Mucosa of rectum (tissue), 2 donors: ENCODE data around the gene AP4M1.
A peak's percentile ranks its signal among the peaks of the same experiment; 100 is the strongest.

Source experiments
- H3K27ac ChIP-seq, 2 donors: one replicate each; pipeline ENCODE4 v1.7.0; 2013; ENCODE audit warnings: inconsistent platforms in 2 of 2, low read depth in 2 of 2, low read length in 2 of 2
- H3K27me3 ChIP-seq, 2 donors: one replicate each; pipeline ENCODE4 v1.7.0; 2013; ENCODE audit warnings: low read length in 2 of 2; ENCODE audit not compliant: control insufficient read depth in 2 of 2, insufficient read depth in 2 of 2
- H3K36me3 ChIP-seq, 2 donors: one replicate each; pipeline ENCODE4 v1.7.0; 2013; ENCODE audit warnings: low read length in 2 of 2; ENCODE audit not compliant: control insufficient read depth in 2 of 2, insufficient read depth in 2 of 2
- H3K4me1 ChIP-seq, 2 donors: one replicate each; pipeline ENCODE4 v1.7.0; 2013; ENCODE audit warnings: low read length in 2 of 2, mild to moderate bottlenecking in 1 of 2; ENCODE audit not compliant: control insufficient read depth in 2 of 2, insufficient read depth in 2 of 2
- H3K4me3 ChIP-seq, 2 donors: one replicate each; pipeline ENCODE4 v1.7.0; 2013; ENCODE audit warnings: low read length in 2 of 2
- H3K9ac ChIP-seq, 2 donors: one replicate each; pipeline ENCODE4 v1.7.0; 2013; ENCODE audit warnings: low read length in 2 of 2, low read depth in 1 of 2, mild to moderate bottlenecking in 1 of 2
- H3K9me3 ChIP-seq, 2 donors: one replicate each; pipeline ENCODE4 v1.7.0; 2013; ENCODE audit warnings: low read length in 2 of 2; ENCODE audit not compliant: control insufficient read depth in 2 of 2
- donor health status: healthy.
- donor health status: Normal muscosa, but diverticular disease.

Gene AP4M1

GRCh38 chr7:100148559-100149328 lies 47.3 kb downstream of the AP4M1 start, which contains the start of gene LAMTOR4:
TSS of gene LAMTOR4 (plus strand) at chr7:100148918. CDS start at chr7:100148973, 55 bp downstream.
- Histone ChIP-seq H3K9me3 (no peaks in the 10 kb centered on the region), H3K4me3 (peak within 1 kb of the TSS; percentile 94 to 100), H3K27ac (peak within 1 kb of the TSS; percentile 86 to 91), H3K4me1 (peaks cover 22 to 30% of the 10 kb centered on the region in 2 donors), H3K27me3 (no peaks in the 10 kb centered on the region), H3K9ac (peak within 1 kb of the TSS; percentile 95 to 99), H3K36me3 (peaks cover 2 to 5% of the 10 kb centered on the region in 2 donors)

DNA sequence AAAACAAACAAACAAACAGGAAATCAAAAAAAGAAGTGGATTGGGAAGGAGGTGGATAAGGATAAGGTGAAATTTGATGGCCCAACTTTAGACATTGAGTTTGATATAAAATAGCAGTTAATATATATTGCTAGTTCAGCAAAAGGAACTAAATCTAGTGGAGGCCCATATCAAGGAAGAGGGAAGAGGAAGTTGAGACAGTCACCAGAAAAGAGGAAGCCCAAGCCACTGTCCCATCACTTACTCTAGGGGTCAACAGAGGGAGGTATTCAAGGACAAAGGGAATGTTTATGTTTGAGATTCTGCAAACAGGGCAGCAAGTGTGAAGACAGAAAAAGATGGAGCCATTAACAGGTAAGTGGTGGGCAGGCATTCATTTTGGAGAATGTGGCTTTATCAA lies 51.0 kb downstream of the AP4M1 start:
- Histone ChIP-seq H3K4me3 (no peak overlapping the region), H3K27ac (peak overlapping the region; percentile 10 to 96), H3K9me3 (no peaks in the 10 kb centered on the region), H3K36me3 (peaks cover 20% of the 10 kb centered on the region in 2 donors), H3K27me3 (no peaks in the 10 kb centered on the region), H3K4me1 (peaks cover 58 to 66% of the 10 kb centered on the region in 2 donors), H3K9ac (peak overlapping the region in 1 of 2 donors; percentile 17)

DNA sequence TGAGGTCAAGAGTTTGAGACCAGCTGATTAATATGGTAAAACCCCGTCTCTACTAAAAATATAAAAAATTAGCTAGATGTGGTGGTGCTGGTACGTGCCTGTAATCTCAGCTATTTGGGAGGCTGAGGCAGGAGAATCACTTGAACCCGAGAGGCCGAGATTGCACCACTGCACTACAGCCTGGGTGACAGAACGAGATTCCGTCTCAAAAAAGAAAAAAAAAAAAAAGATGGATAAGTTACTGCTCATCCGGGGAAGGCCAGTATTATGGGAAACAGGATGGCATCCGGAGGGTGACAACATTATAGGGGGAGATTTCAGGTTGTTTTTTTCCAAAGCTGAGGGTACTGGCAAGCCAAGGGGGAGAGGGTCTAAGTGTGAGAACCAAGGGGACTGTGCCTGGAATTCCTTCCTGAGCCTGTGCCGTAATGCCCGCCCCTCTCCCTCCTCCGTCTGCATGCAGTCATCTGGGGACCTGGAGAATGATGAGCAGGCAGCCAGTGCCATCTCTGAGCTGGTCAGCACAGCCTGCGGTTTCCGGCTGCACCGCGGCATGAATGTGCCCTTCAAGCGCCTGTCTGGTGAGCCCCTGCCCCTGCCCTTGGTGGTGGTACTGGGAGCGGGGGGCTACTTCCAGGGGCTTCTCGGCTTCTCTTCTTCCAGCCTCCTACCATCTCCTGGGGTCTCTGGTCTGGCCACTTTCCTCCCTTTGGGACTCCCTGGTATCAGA lies 51.7 kb downstream of the AP4M1 start:
- no peaks in the 10 kb centered on the region for H3K9me3 ChIP-seq
- peaks cover 20% of the 10 kb centered on the region in 2 donors for H3K36me3 ChIP-seq
- no peaks in the 10 kb centered on the region for H3K27me3 ChIP-seq
- peaks cover 61 to 70% of the 10 kb centered on the region in 2 donors for H3K4me1 ChIP-seq
- H3K27ac ChIP-seq, result peak overlapping the region; percentile 96 to 97
- no peak overlapping the region for H3K9ac ChIP-seq
- peak overlapping the region in 1 of 2 donors; percentile 13 for H3K4me3 ChIP-seq

DNA sequence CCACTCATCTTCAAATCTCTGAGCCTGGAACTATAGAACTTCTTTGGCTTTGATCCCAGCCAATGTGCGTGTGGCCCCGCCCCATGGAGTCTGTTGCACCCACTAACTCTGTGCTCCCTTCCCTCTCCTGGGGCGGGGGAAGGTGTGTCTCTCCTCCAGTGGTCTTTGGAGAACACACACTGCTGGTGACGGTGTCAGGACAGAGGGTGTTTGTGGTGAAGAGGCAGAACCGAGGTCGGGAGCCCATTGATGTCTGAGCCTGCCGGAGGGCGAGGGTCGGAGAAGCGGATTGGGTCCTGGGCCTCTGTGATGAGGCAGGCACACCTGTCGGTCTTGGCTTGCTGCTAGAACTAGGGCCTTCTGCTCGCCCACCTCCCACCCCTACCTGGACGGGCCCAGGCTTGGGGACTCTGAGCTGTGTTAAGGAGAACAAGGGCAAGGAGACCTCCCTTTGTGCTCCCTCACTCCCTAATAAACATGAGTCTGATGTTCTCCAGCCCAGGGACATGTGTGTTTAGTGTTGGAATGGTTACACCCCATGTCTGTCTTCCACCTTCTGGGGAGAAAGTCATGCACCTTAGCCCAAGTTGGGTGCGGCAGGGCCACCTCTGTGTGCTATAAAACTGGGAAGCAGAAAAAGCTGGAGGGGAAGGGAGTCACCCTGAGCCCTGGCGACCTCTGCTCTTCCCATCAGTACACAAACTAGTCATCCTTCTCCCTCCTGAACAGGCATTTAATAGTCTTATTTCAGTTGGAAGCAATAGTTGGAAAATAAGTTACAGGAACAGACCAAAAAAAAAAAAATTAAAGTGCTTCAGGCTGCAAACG lies 52.5 kb downstream of the AP4M1 start:
- Histone ChIP-seq H3K9me3 (no peaks in the 10 kb centered on the region), H3K9ac (peak overlapping the region; percentile 52 to 70), H3K27ac (peak overlapping the region; percentile 96 to 97), H3K4me3 (peak overlapping the region; percentile 48 to 54), H3K36me3 (peaks cover 20% of the 10 kb centered on the region in 2 donors), H3K4me1 (peaks cover 63 to 70% of the 10 kb centered on the region in 2 donors), H3K27me3 (no peaks in the 10 kb centered on the region)

DNA sequence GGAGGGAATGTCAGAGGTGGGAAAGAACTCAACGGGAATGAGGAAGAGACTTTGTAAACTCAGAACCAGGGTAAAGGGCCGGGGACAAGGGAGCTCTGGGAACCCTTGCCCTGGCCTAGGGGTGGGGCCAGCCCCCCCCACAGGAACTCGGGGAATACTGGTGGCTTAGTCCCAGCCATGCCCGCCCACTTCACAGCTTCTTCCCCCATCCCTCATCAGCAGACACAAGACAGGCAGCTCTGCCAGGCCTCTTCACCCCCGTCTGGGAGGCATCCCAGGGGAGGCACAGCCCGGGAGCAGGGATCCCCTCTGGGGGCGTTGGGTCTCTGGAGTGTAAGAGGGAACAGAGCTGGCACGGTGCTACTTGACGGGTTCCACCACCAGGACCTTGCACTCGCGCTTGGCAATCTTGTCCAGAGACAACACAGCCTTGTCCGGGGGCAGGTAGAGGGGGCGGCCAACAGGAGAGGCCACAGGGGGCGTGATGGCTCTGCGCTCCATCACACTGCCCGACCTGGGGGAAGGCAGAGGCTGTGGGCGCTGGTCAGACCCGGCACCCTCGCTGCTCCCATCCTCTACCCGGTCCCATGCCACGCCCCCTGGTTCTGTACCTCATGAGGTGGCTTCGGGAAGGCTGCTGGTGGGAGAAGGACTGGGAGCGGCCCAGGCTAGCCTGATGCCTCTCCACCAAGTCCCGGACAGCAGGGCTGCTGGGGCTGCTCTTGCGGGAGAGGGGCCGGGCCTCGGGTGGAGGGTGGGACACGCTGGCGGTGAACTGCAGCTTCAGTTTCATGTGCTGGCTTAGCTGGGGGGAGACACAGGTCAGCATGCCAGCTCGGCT lies 53.4 kb downstream of the AP4M1 start:
- Histone ChIP-seq H3K9me3 (no peaks in the 10 kb centered on the region), H3K36me3 (peaks cover 20% of the 10 kb centered on the region in 2 donors), H3K27ac (peak overlapping the region; percentile 96 to 97), H3K27me3 (no peaks in the 10 kb centered on the region), H3K4me3 (peak overlapping the region in 1 of 2 donors; percentile 35), H3K4me1 (peaks cover 66 to 68% of the 10 kb centered on the region in 2 donors), H3K9ac (peak overlapping the region in 1 of 2 donors; percentile 70)

GRCh38 chr7:100155553-100156317 lies 54.3 kb downstream of the AP4M1 start:
- H3K36me3 ChIP-seq, result peaks cover 20% of the 10 kb centered on the region in 2 donors
- peak overlapping the region; percentile 96 to 97 for H3K27ac ChIP-seq
- peak overlapping the region in 1 of 2 donors; percentile 57 for H3K9ac ChIP-seq
- no peaks in the 10 kb centered on the region for H3K27me3 ChIP-seq
- peaks cover 61 to 68% of the 10 kb centered on the region in 2 donors for H3K4me1 ChIP-seq
- H3K9me3 ChIP-seq, result no peaks in the 10 kb centered on the region
- H3K4me3 ChIP-seq, result peak overlapping the region; percentile 1 to 35

DNA sequence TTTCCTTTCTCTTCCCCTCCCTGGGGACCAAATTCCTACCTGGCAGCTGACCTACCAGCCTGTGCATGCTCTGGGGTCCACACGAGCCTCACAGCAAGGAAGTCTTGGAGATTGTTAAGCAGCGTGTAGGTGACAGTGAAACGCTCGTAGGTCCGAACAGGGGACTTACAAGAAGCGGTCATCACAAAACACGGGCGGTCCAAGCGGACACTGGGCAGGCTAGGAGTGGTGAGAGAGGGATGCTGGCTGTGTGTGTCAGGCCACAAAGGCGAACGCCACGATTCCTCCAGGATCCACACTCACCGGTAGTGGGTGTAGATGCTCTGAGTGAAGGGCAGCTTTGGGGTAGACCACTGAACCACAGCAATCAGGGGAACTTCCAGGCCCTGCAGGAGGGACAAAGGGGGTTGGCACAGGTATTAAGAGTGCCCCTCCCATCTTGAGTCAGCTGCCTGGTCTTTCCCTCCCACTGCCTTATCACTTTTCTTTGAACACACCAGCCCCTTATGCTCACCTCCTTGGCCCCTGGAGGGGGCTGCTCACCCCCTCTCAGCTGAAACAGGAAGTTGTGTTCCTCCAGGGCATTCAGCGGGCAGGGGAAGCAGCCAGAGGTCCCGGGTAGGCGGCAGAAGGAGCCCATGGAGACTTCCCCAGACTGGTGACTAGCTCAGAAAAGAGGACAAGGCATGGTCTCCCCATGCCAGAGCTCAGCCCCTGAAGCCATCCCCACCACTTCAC lies 55.1 kb downstream of the AP4M1 start:
- Histone ChIP-seq H3K36me3 (peaks cover 20% of the 10 kb centered on the region in 2 donors), H3K4me3 (peak overlapping the region; percentile 20 to 88), H3K9ac (peak overlapping the region in 1 of 2 donors; percentile 86), H3K4me1 (peaks cover 61 to 67% of the 10 kb centered on the region in 2 donors), H3K27ac (peak overlapping the region; percentile 76 to 97), H3K27me3 (no peaks in the 10 kb centered on the region), H3K9me3 (no peaks in the 10 kb centered on the region)

- Histone ChIP-seq H3K27me3 (no peaks in the 10 kb centered on the region), H3K4me3 (peak overlapping the region; percentile 83 to 88), H3K4me1 (peaks cover 58 to 62% of the 10 kb centered on the region in 2 donors), H3K9me3 (no peaks in the 10 kb centered on the region), H3K36me3 (peaks cover 20% of the 10 kb centered on the region in 2 donors), H3K9ac (peak overlapping the region in 1 of 2 donors; percentile 86), H3K27ac (peak overlapping the region; percentile 76 to 84)
These were observed 55.6 kb downstream of the AP4M1 start for GRCh38 chr7:100157069-100157333.
